ENCODE data around the gene AFF1. TPM values are rescaled to one million over a fixed set of nuclear protein-coding genes. Genes with fewer than 3 reads are reported as not detected.

Gene AFF1
- polyA plus RNA-seq, 1 donor (not counting 4 experiments of a cell fraction or from before 2014, with no cell fraction given) = 14.4 TPM

- Histone ChIP-seq H3K9me1 (ENCODE audit: control insufficient read depth, extremely low read depth, insufficient read depth, low read length) (no peaks in the 10 kb centered on the region), H3K79me2 (ENCODE audit: control insufficient read depth, insufficient read depth, low read length) (peaks cover 45% of the 10 kb centered on the region), H3K4me1 (ENCODE audit: control insufficient read depth, extremely low read depth, insufficient read depth, low read length) (peaks cover under 1% of the 10 kb centered on the region), H3K27me3 (ENCODE audit: control insufficient read depth, extremely low read depth, insufficient read depth, low read length) (no peaks in the 10 kb centered on the region), H3K4me2 (ENCODE audit: control insufficient read depth, extremely low read depth, insufficient read depth, low read depth, low read length) (no peak overlapping the region), H3K4me3 (ENCODE audit: control insufficient read depth in 2 of 3, extremely low read depth in 1 of 3, insufficient read depth in 2 of 3, low read depth in 1 of 3, low read length in 3 of 3) (no peak overlapping the region), H2AFZ (ENCODE audit: control insufficient read depth, low read length) (no peak overlapping the region), H3K9ac (ENCODE audit: control insufficient read depth, extremely low read depth, insufficient read depth, low read length) (no peak overlapping the region), H3K36me3 (ENCODE audit: control insufficient read depth in 2 of 2, extremely low read depth in 1 of 2, insufficient read depth in 2 of 2, low read length in 2 of 2) (peaks cover 1 to 14% of the 10 kb centered on the region in 2 experiments), H3K9me3 (ENCODE audit: control insufficient read depth, low read depth, low read length) (no peaks in the 10 kb centered on the region), H3K27ac (ENCODE audit: control insufficient read depth, insufficient read depth, low read length) (no peak overlapping the region), H4K20me1 (ENCODE audit: control insufficient read depth, extremely low read depth, insufficient read depth, low read length) (no peaks in the 10 kb centered on the region)
- TF ChIP-seq EZH2 (IDR thresholded peaks at IDR 0.05; ENCODE audit: low read length) (no peak), CTCF (optimal IDR thresholded peaks at IDR 0.05 in 1 of 3, IDR thresholded peaks at IDR 0.05 in 1 of 3, conservative IDR thresholded peaks at IDR 0.05 in 1 of 3; ENCODE audit: extremely low read depth in 1 of 3, insufficient read depth in 2 of 3, low read length in 3 of 3) (no peak)
- FAIRE-seq (no peak), DNase-seq (ENCODE audit: low read depth, low spot score) (no peak)
- dilution Hi-C loops (cut with MboI; ENCODE audit: extremely low pct_ligation_motif_present, low sequenced_read_pairs) = no loop called here
Measured at GRCh38 chr4:86947501-86948120, 12.8 kb downstream of the AFF1 start.

DNA sequence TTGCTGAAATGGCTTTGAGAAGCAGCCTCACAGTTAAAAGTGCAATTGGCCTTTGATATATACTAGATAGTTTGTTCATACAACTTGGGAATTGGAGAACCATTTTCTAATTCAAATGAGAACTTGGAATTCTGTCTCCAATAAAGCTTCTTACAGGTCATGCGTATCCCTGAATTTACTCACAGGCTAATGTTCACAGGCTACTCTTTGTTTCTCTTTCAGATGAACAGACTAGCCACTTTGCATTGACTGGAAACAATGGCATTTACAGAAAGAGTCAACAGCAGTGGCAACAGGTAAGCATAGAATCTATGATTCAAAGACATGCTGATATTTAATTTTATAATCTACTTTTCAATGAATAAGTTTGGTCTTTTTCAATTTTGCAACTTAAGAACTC, 13.5 kb downstream of the AFF1 start:
- FAIRE-seq (no peak), DNase-seq (ENCODE audit: low read depth, low spot score) (no peak)
- H3K27me3 ChIP-seq (ENCODE audit: control insufficient read depth, extremely low read depth, insufficient read depth, low read length) = no peaks in the 10 kb centered on the region
- H3K9ac ChIP-seq (ENCODE audit: control insufficient read depth, extremely low read depth, insufficient read depth, low read length) = no peak overlapping the region
- no peaks in the 10 kb centered on the region for H3K4me1 ChIP-seq (ENCODE audit: control insufficient read depth, extremely low read depth, insufficient read depth, low read length)
- dilution Hi-C loops (cut with MboI; ENCODE audit: extremely low pct_ligation_motif_present, low sequenced_read_pairs) = no loop called here
- peaks cover 1 to 14% of the 10 kb centered on the region in 2 experiments for H3K36me3 ChIP-seq (ENCODE audit: control insufficient read depth in 2 of 2, extremely low read depth in 1 of 2, insufficient read depth in 2 of 2, low read length in 2 of 2)
- no peaks in the 10 kb centered on the region for H3K9me3 ChIP-seq (ENCODE audit: control insufficient read depth, low read depth, low read length)
- no peaks in the 10 kb centered on the region for H3K9me1 ChIP-seq (ENCODE audit: control insufficient read depth, extremely low read depth, insufficient read depth, low read length)
- no peak overlapping the region for H3K4me3 ChIP-seq (ENCODE audit: control insufficient read depth in 2 of 3, extremely low read depth in 1 of 3, insufficient read depth in 2 of 3, low read depth in 1 of 3, low read length in 3 of 3)
- H3K27ac ChIP-seq (ENCODE audit: control insufficient read depth, insufficient read depth, low read length) = no peak overlapping the region
- peaks cover 38% of the 10 kb centered on the region for H3K79me2 ChIP-seq (ENCODE audit: control insufficient read depth, insufficient read depth, low read length)
- no peaks in the 10 kb centered on the region for H4K20me1 ChIP-seq (ENCODE audit: control insufficient read depth, extremely low read depth, insufficient read depth, low read length)
- no peak overlapping the region for H3K4me2 ChIP-seq (ENCODE audit: control insufficient read depth, extremely low read depth, insufficient read depth, low read depth, low read length)
- no peak overlapping the region for H2AFZ ChIP-seq (ENCODE audit: control insufficient read depth, low read length)
- TF ChIP-seq CTCF (optimal IDR thresholded peaks at IDR 0.05 in 1 of 3, IDR thresholded peaks at IDR 0.05 in 1 of 3, conservative IDR thresholded peaks at IDR 0.05 in 1 of 3; ENCODE audit: extremely low read depth in 1 of 3, insufficient read depth in 2 of 3, low read length in 3 of 3) (no peak), EZH2 (IDR thresholded peaks at IDR 0.05; ENCODE audit: low read length) (no peak)

All from keratinocyte (primary cell).